NT2/D1 (cell line): ENCODE results near the gene ICOS.
"Not testable (repeated sequence)": the region's sequence is repeated elsewhere in the genome, so short reads cannot be mapped to it uniquely, and the experiment has no call there.

Experiments
- DNase-seq: peaks from one replicate; pipeline ENCODE4 v3.0.0-alpha.2; 2011; ENCODE audit warnings: low read depth, low spot score
- H3K27me3 ChIP-seq: 2 replicates; pipeline ENCODE4 v1.6.0; 2011; ENCODE audit warnings: mild to moderate bottlenecking; ENCODE audit not compliant: insufficient read length, insufficient read depth
- H3K36me3 ChIP-seq: 2 replicates; pipeline ENCODE4 v1.6.1; 2011; ENCODE audit warnings: mild to moderate bottlenecking, low read length, mixed read lengths; ENCODE audit not compliant: insufficient read depth, insufficient read length
- H3K4me1 ChIP-seq: 2 replicates; pipeline ENCODE4 v1.5.1; 2011; ENCODE audit not compliant: insufficient read depth, insufficient read length
- H3K4me3 ChIP-seq: 2 replicates; pipeline ENCODE4 v1.5.1; 2011; ENCODE audit warnings: low read depth; ENCODE audit not compliant: insufficient read length
- H3K9ac ChIP-seq: 2 replicates; pipeline ENCODE4 v1.6.0; 2011; ENCODE audit warnings: low read depth; ENCODE audit not compliant: insufficient read length
- H3K9me3 ChIP-seq: 2 replicates; pipeline ENCODE4 v1.5.1; 2011; ENCODE audit warnings: mild to moderate bottlenecking, low read length; ENCODE audit not compliant: insufficient read depth
- SUZ12 ChIP-seq: IDR thresholded peaks from 2 replicates; pipeline ENCODE4 v1.6.1; 2011; ENCODE audit not compliant: insufficient read length, insufficient read depth; ENCODE audit errors: extremely low read depth
- YY1 ChIP-seq: IDR thresholded peaks from 2 replicates; pipeline ENCODE4 v1.6.1; 2011; ENCODE audit not compliant: insufficient read length, insufficient read depth
- ZNF274 ChIP-seq: IDR thresholded peaks from 2 replicates; pipeline ENCODE4 v1.6.1; 2011; ENCODE audit warnings: mild to moderate bottlenecking, low read depth, low read length

The ICOS gene

DNA sequence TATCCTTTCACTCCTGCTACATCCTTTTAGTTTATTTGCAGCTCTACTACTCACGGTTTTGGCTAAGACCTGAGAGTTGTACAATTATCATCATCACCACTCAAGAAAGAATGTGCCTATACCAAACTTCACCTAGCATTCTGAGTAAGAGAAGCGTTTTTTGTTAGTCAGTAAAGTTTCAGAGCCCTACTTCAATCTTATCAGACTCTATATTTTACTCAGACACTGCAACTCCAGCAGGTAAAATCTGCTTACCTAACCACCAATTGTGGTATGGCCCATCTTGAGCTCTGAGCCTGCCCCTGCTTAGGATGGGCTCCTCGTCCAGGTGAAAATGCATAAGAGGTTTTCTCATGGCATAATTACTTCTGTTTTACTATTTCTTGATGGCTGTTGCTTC, 37.1 kb downstream of the ICOS start:
- Histone ChIP-seq H3K4me3 (no peak overlapping the region), H3K36me3 (no peaks in the 10 kb centered on the region), H3K4me1 (no peaks in the 10 kb centered on the region), H3K9me3 (no peaks in the 10 kb centered on the region; the same call in 1 of the 2 replicates), H3K27me3 (no peaks in the 10 kb centered on the region), H3K9ac (no peak overlapping the region)
- DNase-seq = no peak
- TF ChIP-seq YY1 = no peak
- TF ChIP-seq SUZ12 = no peak
- TF ChIP-seq ZNF274 = no peak

DNA sequence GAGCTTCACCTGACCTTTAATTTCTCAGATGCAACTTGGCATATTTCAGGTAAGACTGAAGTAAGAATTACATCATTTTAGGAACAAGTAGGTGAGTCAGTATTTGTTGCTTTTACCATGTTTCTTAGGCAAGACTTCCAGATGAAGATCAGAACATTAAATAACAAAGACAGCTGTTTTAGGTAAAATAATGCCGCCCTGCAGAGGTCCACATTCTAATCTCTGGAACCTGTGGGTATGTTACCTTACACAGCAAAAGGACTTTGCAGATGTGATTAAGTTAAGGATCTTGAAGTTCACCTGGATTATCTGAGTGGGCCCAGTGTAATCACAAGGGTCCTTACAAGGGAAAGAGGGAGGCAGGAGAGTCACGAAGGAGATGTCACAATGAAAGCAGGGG, 39.3 kb downstream of the ICOS start:
- no peaks in the 10 kb centered on the region for H3K4me1 ChIP-seq
- DNase-seq = no peak
- no peaks in the 10 kb centered on the region for H3K27me3 ChIP-seq
- no peaks in the 10 kb centered on the region for H3K36me3 ChIP-seq
- H3K9ac ChIP-seq = no peak overlapping the region
- H3K4me3 ChIP-seq = no peak overlapping the region
- TF ChIP-seq SUZ12 (no peak), ZNF274 (no peak), YY1 (no peak)
- H3K9me3 ChIP-seq = no peaks in the 10 kb centered on the region

DNA sequence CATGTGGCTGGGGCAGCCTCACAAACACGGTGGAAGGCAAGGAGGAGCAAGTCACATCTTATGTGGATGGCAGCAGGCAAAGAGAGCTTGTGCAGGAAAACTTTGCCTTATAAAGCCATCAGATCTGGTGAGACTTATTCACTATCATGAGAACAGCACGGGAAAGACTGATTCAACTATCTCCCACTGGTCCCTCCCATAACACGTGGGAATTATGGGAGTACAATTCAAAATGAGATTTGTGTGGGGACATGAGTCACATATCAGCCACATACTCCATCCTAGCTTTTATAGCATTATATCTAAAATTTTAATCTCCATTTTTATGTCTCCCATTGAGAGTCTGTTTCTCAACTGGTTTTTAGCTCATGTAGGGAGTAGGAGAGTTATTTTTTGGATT, 45.7 kb downstream of the ICOS start:
- no peak for DNase-seq
- no peaks in the 10 kb centered on the region for H3K36me3 ChIP-seq
- no peak for TF ChIP-seq YY1
- no peak for TF ChIP-seq ZNF274
- TF ChIP-seq SUZ12 = no peak
- H3K4me1 ChIP-seq = no peaks in the 10 kb centered on the region
- no peak overlapping the region for H3K4me3 ChIP-seq
- H3K27me3 ChIP-seq = no peaks in the 10 kb centered on the region
- H3K9ac ChIP-seq = no peak overlapping the region
- no peaks in the 10 kb centered on the region for H3K9me3 ChIP-seq

GRCh38 chr2:203983064-203983715, 46.6 kb downstream of the ICOS start:
- no peaks in the 10 kb centered on the region for H3K27me3 ChIP-seq
- H3K4me1 ChIP-seq = no peaks in the 10 kb centered on the region
- TF ChIP-seq SUZ12 (no peak), ZNF274 (no peak), YY1 (no peak)
- H3K36me3 ChIP-seq = no peaks in the 10 kb centered on the region
- DNase-seq = no peak
- H3K9ac ChIP-seq = no peak overlapping the region
- no peaks in the 10 kb centered on the region for H3K9me3 ChIP-seq
- no peak overlapping the region for H3K4me3 ChIP-seq

DNA sequence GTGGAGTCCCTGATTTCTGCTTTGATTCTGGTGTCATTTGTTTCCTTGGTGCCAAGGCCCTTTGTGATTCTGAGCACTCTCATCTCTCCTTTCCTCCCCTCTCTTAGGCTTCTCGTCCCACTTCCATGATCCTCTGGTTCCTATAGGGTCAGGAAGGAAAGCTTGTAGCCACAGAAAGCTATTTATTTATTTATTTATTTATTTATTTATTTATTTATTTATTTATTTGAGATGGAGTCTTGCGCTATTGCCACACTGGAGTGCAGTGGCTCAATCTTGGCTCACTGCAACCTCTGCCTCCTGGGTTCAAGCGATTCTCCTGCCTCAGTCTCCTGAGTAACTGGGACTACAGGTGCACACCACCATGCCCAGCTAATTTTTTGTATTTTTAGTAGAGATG, 49.4 kb downstream of the ICOS start:
- H3K4me1 ChIP-seq, H3K4me3 ChIP-seq, H3K36me3 ChIP-seq, H3K9ac ChIP-seq, DNase-seq, H3K27me3 ChIP-seq, H3K9me3 ChIP-seq: not testable (repeated sequence)

GRCh38 chr2:203987959-203988358, 51.4 kb downstream of the ICOS start:
- no peaks in the 10 kb centered on the region for H3K4me1 ChIP-seq
- no peak overlapping the region for H3K9ac ChIP-seq
- H3K36me3 ChIP-seq = no peaks in the 10 kb centered on the region
- no peak for DNase-seq
- no peak overlapping the region for H3K4me3 ChIP-seq
- no peaks in the 10 kb centered on the region for H3K9me3 ChIP-seq
- TF ChIP-seq ZNF274 (no peak), YY1 (no peak), SUZ12 (no peak)
- H3K27me3 ChIP-seq = no peaks in the 10 kb centered on the region

DNA sequence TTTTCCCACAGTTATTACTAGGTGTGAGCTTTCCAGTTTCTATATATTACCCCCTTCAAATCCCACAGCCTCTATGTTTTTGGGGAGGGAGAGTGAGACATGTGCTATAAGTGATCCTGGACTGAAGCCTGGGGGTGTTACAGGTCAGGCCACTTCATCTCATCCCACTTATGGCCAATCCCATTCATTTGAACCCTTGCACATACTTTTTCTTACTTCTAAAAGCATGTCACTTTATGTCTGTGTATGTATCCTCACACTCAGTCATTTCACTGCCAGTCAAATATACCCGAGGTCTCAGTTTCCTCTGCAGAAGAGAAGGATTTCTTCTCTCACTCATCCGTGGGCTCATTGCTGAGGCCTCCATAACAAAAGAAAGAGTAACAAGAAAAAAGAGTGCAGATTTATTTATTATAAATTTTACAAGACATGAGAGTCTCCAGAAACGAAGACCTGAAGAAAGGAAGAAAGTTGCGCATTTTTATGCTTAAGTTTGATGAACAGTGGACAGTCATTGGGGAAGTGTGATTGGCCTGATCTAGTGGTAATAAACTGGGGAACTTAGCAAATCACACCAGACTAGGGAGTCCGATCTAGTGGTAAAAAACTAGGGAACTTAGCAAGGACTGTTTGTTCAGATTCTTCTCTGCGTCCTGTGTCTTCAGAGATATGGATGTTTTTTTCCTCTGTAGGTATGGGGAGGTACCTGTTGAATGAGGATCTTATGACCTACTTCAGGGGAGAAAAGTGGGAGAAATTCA, 52.1 kb downstream of the ICOS start:
- H3K4me1 ChIP-seq = no peaks in the 10 kb centered on the region
- H3K4me3 ChIP-seq = no peak overlapping the region
- no peaks in the 10 kb centered on the region for H3K27me3 ChIP-seq
- no peak for TF ChIP-seq SUZ12
- TF ChIP-seq ZNF274 = no peak
- no peak for TF ChIP-seq YY1
- H3K9ac ChIP-seq = no peak overlapping the region
- DNase-seq = no peak
- H3K36me3 ChIP-seq = no peaks in the 10 kb centered on the region
- no peaks in the 10 kb centered on the region for H3K9me3 ChIP-seq

DNA sequence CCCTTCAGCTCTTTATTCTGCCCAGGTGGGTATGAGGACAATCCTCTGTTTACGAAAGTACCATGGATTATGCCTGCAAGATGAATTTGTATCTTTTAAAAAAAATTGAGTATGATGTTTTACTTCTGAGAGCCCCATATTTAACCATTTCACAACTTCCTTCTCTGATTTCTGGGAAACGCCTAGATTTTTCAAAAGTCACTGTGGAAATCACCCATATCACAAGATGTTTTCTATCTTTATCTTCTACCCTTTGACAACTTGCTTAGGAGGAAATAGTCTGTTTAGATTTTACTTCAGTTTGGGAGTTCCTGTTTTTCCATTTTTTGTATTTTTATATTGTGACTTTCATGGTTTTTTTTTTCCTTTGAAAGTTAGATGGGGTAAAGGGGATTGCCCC, 53.0 kb downstream of the ICOS start:
- TF ChIP-seq ZNF274 = no peak
- TF ChIP-seq SUZ12 = no peak
- no peak for TF ChIP-seq YY1
- Histone ChIP-seq H3K36me3 (no peaks in the 10 kb centered on the region), H3K27me3 (no peaks in the 10 kb centered on the region), H3K4me3 (no peak overlapping the region), H3K4me1 (no peaks in the 10 kb centered on the region), H3K9ac (no peak overlapping the region), H3K9me3 (no peaks in the 10 kb centered on the region)
- no peak for DNase-seq
